ENCODE data around the gene POU6F1. TPM values are rescaled to one million over a fixed set of nuclear protein-coding genes. Genes with fewer than 3 reads are reported as not detected.

The POU6F1 gene
- total RNA-seq, 2 donors from 2014 or later = 11.4 to 16.4 TPM

DNA sequence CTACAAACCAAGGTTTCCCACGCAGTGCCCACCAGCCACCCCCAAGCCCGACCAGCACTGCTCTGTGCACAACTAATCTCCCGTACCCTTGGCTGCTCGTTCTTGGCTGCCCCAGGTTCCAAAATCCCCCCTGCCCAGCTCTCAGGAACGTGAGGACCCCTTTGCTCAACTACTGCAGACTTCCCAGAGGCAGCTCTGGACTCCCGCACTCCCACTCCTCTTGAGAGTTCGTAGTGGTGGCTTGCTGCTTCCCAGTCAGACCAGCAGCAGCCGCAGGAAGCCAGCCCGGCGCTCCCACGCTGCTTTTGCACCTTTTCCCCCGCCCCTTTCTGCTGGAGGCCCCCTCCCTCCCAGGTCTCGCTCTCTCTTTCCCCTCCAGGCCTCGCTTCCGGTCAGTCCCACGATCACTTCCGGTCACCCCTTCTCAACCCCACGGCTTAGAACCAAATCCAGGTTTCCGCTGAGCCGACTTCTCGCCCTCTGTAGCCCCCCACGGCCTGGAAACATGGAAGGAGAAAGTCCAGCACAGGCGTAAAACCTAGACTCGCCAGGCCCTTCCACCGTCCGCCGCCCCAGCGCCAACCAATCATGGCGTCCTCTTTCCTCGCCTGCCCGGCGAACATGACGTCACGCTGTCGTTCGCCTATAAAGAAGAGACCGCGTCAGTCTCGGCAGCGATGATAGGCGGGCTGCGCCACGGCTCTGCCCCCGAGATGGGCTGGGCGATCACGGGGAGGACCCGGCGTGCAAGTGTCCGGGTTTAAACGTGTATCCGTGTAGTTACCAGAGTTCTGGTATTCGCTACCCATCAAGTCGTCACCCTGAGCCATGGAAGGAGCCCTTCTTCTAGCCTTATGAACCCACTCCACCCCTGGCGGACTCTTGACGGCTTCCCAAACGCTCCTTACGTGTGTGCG, 45.1 kb downstream of the POU6F1 start, which contains the start of gene TFCP2:
Gene TFCP2, minus strand, starts transcription at position 621 of the 917 bp plus-strand sequence. CDS start 713 bp downstream, outside the sequence.
- TF ChIP-seq, protein P1, sequence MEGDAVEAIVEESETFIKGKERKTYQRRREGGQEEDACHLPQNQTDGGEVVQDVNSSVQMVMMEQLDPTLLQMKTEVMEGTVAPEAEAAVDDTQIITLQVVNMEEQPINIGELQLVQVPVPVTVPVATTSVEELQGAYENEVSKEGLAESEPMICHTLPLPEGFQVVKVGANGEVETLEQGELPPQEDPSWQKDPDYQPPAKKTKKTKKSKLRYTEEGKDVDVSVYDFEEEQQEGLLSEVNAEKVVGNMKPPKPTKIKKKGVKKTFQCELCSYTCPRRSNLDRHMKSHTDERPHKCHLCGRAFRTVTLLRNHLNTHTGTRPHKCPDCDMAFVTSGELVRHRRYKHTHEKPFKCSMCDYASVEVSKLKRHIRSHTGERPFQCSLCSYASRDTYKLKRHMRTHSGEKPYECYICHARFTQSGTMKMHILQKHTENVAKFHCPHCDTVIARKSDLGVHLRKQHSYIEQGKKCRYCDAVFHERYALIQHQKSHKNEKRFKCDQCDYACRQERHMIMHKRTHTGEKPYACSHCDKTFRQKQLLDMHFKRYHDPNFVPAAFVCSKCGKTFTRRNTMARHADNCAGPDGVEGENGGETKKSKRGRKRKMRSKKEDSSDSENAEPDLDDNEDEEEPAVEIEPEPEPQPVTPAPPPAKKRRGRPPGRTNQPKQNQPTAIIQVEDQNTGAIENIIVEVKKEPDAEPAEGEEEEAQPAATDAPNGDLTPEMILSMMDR (conservative IDR thresholded peaks at IDR 0.05) = no peak
- Histone ChIP-seq H3K9me3 (ENCODE audit: control insufficient read depth, low read length) (no peaks in the 10 kb centered on the region), H3K9ac (ENCODE audit: extremely low read depth, low read length, poor library complexity, severe bottlenecking) (peak within 1 kb of the TSS; percentile 91), H3K36me3 (ENCODE audit: control insufficient read depth, insufficient read depth, low read length) (no peaks in the 10 kb centered on the region), H3K4me3 (ENCODE audit: low read length) (peak within 1 kb of the TSS; percentile 93), H3K4me1 (ENCODE audit: control insufficient read depth, insufficient read depth, low read length) (no peaks in the 10 kb centered on the region), H3K27me3 (ENCODE audit: control insufficient read depth, insufficient read depth, low read length, poor library complexity, severe bottlenecking) (no peaks in the 10 kb centered on the region), H3K27ac (ENCODE audit: low read depth, low read length) (peak within 1 kb of the TSS; percentile 99)
- Mint-ChIP-seq H3K9me3 (no peaks in the 10 kb centered on the region), H3K27ac (no peak within 1 kb of the TSS), H3K36me3 (ENCODE audit: low read depth) (peaks cover 5% of the 10 kb centered on the region), H3K4me1 (no peaks in the 10 kb centered on the region), H3K4me3 (no peak within 1 kb of the TSS), H3K27me3 (ENCODE audit: insufficient read depth) (peaks cover 3% of the 10 kb centered on the region)
- 12 to 36% methylated on average over 32 to 58 of the region's 58 CpGs for WGBS, 2 experiments (ENCODE audit: insufficient coverage in 1 of 2, insufficient read length in 1 of 2)
- DNase-seq = peak; percentile 99

DNA sequence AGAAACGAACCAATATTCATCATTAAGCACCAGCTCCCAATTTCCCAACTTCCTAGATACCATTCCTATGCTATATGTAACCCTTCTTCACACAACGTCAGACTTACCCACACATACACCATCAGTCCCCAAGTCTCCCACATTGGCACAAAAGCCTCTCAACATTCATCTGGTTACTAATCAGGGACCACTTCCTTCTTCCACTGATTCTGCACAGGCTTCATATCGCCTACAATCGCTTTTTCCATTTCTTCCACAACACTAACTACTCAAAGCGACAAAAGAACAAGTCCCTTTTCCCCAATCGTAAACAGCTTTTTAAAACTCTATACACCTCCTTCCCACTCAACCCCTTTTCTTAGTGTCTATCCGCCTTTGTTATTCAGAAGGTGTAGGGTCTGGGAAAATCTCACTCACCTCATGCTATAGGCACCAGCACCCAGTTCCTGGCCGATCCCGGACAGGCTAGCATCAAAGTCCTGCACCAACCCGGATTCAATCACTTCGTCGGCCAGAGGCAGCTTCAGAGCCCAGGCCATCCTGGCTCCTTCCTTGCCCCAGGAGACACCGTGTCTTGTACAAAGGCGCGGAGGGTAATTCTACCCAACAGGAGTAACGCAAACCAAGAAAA, 45.9 kb downstream of the POU6F1 start:
- H3K27ac Mint-ChIP-seq = no peak overlapping the region
- H3K36me3 Mint-ChIP-seq (ENCODE audit: low read depth) = peaks cover 9% of the 10 kb centered on the region
- Histone ChIP-seq H3K36me3 (ENCODE audit: control insufficient read depth, insufficient read depth, low read length) (no peaks in the 10 kb centered on the region), H3K4me3 (ENCODE audit: low read length) (peak overlapping the region; percentile 93), H3K9me3 (ENCODE audit: control insufficient read depth, low read length) (no peaks in the 10 kb centered on the region), H3K27ac (ENCODE audit: low read depth, low read length) (peak overlapping the region; percentile 99), H3K4me1 (ENCODE audit: control insufficient read depth, insufficient read depth, low read length) (no peaks in the 10 kb centered on the region), H3K27me3 (ENCODE audit: control insufficient read depth, insufficient read depth, low read length, poor library complexity, severe bottlenecking) (no peaks in the 10 kb centered on the region), H3K9ac (ENCODE audit: extremely low read depth, low read length, poor library complexity, severe bottlenecking) (peak overlapping the region; percentile 91)
- 8 to 33% methylated on average over 15 to 16 of the region's 16 CpGs for WGBS, 2 experiments (ENCODE audit: insufficient coverage in 1 of 2, insufficient read length in 1 of 2)
- DNase-seq = no peak
- no peaks in the 10 kb centered on the region for H3K9me3 Mint-ChIP-seq
- H3K4me1 Mint-ChIP-seq = no peaks in the 10 kb centered on the region
- TF ChIP-seq, protein P1 (conservative IDR thresholded peaks at IDR 0.05) = no peak
- no peak overlapping the region for H3K4me3 Mint-ChIP-seq
- peaks cover 3% of the 10 kb centered on the region for H3K27me3 Mint-ChIP-seq (ENCODE audit: insufficient read depth)

DNA sequence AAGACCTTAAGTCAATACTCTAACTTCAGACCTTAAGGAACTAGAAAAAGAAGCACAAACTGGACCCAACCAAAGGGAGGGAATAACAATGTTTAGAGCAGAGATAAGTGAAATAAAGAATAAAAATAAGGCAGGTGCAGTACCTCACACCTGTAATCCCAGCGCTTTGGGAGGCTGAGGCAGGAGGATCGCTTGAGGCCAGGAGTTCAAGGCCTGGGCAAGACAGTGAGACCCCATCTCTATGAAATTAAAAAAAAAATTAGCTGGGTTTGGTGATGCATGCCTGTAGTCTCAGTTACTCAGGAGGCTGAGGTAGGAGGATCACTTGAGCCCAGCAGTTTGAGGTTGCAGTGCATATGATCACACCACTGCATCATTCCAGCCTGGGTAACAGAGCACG, 54.1 kb downstream of the POU6F1 start:
- H3K27ac Mint-ChIP-seq = no peak overlapping the region
- Histone ChIP-seq H3K9ac (ENCODE audit: extremely low read depth, low read length, poor library complexity, severe bottlenecking) (no peak overlapping the region), H3K36me3 (ENCODE audit: control insufficient read depth, insufficient read depth, low read length) (no peaks in the 10 kb centered on the region), H3K27me3 (ENCODE audit: control insufficient read depth, insufficient read depth, low read length, poor library complexity, severe bottlenecking) (no peaks in the 10 kb centered on the region), H3K9me3 (ENCODE audit: control insufficient read depth, low read length) (no peaks in the 10 kb centered on the region), H3K4me1 (ENCODE audit: control insufficient read depth, insufficient read depth, low read length) (no peaks in the 10 kb centered on the region), H3K4me3 (ENCODE audit: low read length) (no peak overlapping the region), H3K27ac (ENCODE audit: low read depth, low read length) (no peak overlapping the region)
- no peaks in the 10 kb centered on the region for H3K27me3 Mint-ChIP-seq (ENCODE audit: insufficient read depth)
- H3K9me3 Mint-ChIP-seq = no peaks in the 10 kb centered on the region
- H3K4me1 Mint-ChIP-seq = peaks cover 5% of the 10 kb centered on the region
- peaks cover 22% of the 10 kb centered on the region for H3K36me3 Mint-ChIP-seq (ENCODE audit: low read depth)
- DNase-seq = no peak
- no peak overlapping the region for H3K4me3 Mint-ChIP-seq
- TF ChIP-seq, protein P1 (conservative IDR thresholded peaks at IDR 0.05) = no peak
- WGBS, 2 experiments (ENCODE audit: insufficient coverage in 1 of 2, insufficient read length in 1 of 2) = 92 to 96% methylated on average over 2 to 3 of the region's 3 CpGs

Measured in endodermal cell (in vitro differentiated cells).